ENCODE measurements around the gene UVRAG. TPM values are rescaled to one million over a fixed set of nuclear protein-coding genes. Genes with fewer than 3 reads are reported as not detected.

UVRAG gene
- total RNA-seq, 4 donors from 2014 or later = 27.1 to 35.9 (median 31.0) TPM

DNA sequence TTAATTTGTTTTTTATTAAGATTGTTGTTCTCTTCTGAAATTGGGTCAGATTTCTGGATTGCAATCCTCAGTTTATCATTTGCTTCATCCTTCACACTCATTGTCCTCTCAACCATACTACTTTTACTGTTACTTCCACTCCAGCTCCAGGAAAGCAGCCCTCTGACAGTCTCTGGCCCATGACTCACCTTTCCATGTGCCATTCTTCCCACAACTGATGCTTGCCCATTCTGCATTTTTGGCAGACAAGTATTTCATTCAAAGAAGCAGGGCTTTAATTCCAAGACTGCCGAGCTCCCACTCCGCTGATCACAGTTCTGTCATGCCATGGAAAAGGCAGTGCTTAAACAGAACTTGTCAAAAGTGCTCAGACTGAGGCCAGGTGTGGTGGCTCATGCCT lies 252.1 kb downstream of the UVRAG start:
- DNase-seq = no peak
- TF ChIP-seq, protein P1, sequence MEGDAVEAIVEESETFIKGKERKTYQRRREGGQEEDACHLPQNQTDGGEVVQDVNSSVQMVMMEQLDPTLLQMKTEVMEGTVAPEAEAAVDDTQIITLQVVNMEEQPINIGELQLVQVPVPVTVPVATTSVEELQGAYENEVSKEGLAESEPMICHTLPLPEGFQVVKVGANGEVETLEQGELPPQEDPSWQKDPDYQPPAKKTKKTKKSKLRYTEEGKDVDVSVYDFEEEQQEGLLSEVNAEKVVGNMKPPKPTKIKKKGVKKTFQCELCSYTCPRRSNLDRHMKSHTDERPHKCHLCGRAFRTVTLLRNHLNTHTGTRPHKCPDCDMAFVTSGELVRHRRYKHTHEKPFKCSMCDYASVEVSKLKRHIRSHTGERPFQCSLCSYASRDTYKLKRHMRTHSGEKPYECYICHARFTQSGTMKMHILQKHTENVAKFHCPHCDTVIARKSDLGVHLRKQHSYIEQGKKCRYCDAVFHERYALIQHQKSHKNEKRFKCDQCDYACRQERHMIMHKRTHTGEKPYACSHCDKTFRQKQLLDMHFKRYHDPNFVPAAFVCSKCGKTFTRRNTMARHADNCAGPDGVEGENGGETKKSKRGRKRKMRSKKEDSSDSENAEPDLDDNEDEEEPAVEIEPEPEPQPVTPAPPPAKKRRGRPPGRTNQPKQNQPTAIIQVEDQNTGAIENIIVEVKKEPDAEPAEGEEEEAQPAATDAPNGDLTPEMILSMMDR (IDR thresholded peaks at IDR 0.05) = no peak
- TF ChIP-seq POLR2A (IDR thresholded peaks at IDR 0.05) = no peak
- no peak overlapping the region for H3K4me3 ChIP-seq (replicated peaks in 1 of 3)
- intact Hi-C loops (cut with DNase I) = no loop called here
- H3K36me3 ChIP-seq = no peaks in the 10 kb centered on the region
- no peaks in the 10 kb centered on the region for H3K27me3 ChIP-seq
- H3K9me3 ChIP-seq = no peaks in the 10 kb centered on the region
- no peak overlapping the region for H3K27ac ChIP-seq
- H3K4me1 ChIP-seq = peaks cover 14 to 21% of the 10 kb centered on the region in 2 donors
- 91 to 92% methylated on average over 2 of the region's 2 CpGs for WGBS, 2 donors

DNA sequence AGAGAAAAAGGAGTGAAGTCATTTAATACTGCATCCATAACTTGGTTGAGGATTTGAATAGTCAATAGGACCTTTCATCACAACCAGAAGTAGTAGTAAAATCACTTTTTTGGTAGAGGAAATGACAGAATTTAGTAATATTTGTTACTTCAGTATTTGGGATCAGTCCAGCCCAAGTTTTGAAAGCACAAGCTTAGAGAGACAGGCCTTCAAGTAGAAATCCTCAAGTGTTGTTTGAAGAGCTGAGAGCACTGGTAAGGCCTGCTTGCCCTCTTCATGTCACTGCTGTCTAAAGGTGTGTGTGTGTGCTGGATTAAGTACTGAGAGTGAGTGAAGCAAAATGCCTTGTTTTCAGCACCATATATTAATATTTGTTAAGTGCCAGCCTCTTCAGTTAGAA lies 254.0 kb downstream of the UVRAG start:
- TF ChIP-seq, protein P1 (IDR thresholded peaks at IDR 0.05) = no peak
- no peak for TF ChIP-seq POLR2A (IDR thresholded peaks at IDR 0.05)
- H3K36me3 ChIP-seq = no peaks in the 10 kb centered on the region
- DNase-seq = peak; percentile 53 to 57
- H3K27ac ChIP-seq = peak overlapping the region; percentile 29 to 66 (median 39)
- no peak overlapping the region for H3K4me3 ChIP-seq (replicated peaks in 1 of 3)
- no peaks in the 10 kb centered on the region for H3K9me3 ChIP-seq
- H3K4me1 ChIP-seq = peaks cover 14 to 21% of the 10 kb centered on the region in 2 donors
- no peaks in the 10 kb centered on the region for H3K27me3 ChIP-seq
- intact Hi-C loops (cut with DNase I) = no loop called here

DNA sequence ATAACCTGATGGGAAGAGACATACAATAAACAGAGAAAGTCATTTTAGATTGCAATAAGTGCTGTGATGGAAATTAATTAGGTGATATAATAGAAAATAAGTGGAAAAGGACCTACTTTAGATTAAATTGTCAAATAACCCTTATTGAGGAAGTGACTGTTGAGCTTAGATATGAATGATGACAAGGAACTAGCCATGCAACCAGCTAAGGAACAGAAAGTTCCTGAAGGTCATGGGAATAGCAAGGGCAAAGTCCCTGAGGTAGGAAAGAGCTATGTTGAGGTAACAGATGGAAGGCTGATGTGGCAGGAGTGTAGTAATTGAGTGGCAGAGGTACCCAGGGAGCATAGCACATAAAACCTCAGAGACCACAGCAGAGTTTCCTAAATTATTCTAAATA lies 256.1 kb downstream of the UVRAG start:
- no peaks in the 10 kb centered on the region for H3K36me3 ChIP-seq
- H3K4me3 ChIP-seq (replicated peaks in 1 of 3) = no peak overlapping the region
- no peak overlapping the region for H3K27ac ChIP-seq
- no peaks in the 10 kb centered on the region for H3K9me3 ChIP-seq
- TF ChIP-seq, protein P1 (IDR thresholded peaks at IDR 0.05) = no peak
- no peak for TF ChIP-seq POLR2A (IDR thresholded peaks at IDR 0.05)
- intact Hi-C loops (cut with DNase I) = no loop called here
- no peaks in the 10 kb centered on the region for H3K27me3 ChIP-seq
- H3K4me1 ChIP-seq = peaks cover 14 to 21% of the 10 kb centered on the region in 2 donors
- DNase-seq = no peak

DNA sequence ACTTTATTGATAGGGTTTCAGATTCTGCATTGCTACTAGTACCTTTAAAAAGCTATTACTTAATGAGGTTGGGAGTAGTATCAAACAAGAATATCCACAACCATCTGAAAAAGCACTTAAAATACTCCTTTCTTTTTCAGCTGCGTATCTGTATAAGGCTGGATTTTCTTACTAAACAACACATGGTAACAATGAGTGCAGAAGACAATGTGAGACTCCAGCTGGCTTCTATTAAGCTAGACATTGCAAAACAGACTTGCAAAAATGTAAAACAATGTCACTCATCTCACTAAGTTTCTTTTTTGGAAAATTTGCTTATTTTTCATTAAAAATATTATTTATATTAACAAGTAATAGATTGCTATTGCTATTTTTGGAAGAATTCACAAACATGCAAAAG lies 258.7 kb downstream of the UVRAG start:
- no peak for TF ChIP-seq POLR2A (IDR thresholded peaks at IDR 0.05)
- TF ChIP-seq, protein P1 (IDR thresholded peaks at IDR 0.05) = no peak
- Histone ChIP-seq H3K36me3 (no peaks in the 10 kb centered on the region), H3K4me3 (replicated peaks in 1 of 3) (no peak overlapping the region), H3K27me3 (no peaks in the 10 kb centered on the region), H3K27ac (no peak overlapping the region), H3K4me1 (peaks cover 8 to 9% of the 10 kb centered on the region in 2 donors), H3K9me3 (no peaks in the 10 kb centered on the region)
- WGBS, 2 donors = 82 to 83% methylated on average over 1 of the region's 1 CpG
- intact Hi-C loops (cut with DNase I) = no loop called here
- no peak for DNase-seq

DNA sequence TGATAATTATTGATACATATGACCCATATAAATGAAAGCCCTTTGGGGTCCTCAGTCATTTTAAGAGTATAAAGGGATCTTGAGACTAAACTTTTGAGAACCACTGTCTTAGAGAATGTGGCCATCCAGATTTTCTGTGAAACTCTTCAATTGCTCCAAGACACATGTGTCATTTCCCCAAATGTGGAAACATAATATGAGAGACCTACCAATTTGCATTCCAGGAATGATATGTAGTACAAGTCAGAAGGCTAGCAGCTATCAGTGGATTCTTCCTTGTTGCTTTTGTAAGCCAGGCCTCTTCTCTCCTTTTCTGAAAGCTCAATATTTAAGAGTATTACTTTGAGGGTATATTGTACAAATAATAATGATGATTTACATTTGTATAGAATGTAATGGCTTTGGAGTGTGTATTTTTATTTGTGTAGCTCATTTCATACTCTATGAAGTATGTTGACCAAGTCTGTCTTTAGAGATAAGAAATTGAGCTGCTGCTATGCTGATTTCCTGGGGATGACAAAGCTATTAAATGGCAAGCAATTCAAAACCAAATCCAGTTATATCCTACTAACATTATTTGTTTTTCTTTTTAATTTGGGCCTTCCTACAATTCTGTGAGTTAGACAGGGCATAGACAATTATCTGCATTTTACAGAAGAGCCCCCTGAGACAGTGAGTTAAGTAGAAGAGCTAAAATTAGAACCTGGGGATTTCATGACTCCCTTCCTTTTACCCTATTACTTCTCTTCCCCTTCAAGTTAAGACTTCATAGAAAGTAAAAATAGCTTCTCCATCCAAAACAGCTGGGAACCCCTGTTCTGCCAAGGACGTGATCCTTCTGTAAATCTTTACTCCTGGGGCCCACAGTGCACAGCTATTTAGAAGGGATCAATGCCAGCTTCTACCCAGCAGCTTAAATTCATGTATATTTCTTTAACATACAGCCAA lies 259.4 kb downstream of the UVRAG start:
- TF ChIP-seq, protein P1 (IDR thresholded peaks at IDR 0.05) = no peak
- TF ChIP-seq POLR2A (IDR thresholded peaks at IDR 0.05) = no peak
- Histone ChIP-seq H3K4me1 (peaks cover 2 to 4% of the 10 kb centered on the region in 2 donors), H3K9me3 (no peaks in the 10 kb centered on the region), H3K4me3 (replicated peaks in 1 of 3) (no peak overlapping the region), H3K36me3 (no peaks in the 10 kb centered on the region), H3K27ac (no peak overlapping the region), H3K27me3 (no peaks in the 10 kb centered on the region)
- DNase-seq = no peak
- intact Hi-C loops (cut with DNase I) = no loop called here
- 57 to 65% methylated on average over 1 of the region's 1 CpG for WGBS, 2 donors
